ENCODE measurements around the gene HDAC9.
A peak's percentile ranks its signal among the peaks of the same experiment; 100 is the strongest.
"Not testable (repeated sequence)": the region's sequence is repeated elsewhere in the genome, so short reads cannot be mapped to it uniquely, and the experiment has no call there.

Gene HDAC9

DNA sequence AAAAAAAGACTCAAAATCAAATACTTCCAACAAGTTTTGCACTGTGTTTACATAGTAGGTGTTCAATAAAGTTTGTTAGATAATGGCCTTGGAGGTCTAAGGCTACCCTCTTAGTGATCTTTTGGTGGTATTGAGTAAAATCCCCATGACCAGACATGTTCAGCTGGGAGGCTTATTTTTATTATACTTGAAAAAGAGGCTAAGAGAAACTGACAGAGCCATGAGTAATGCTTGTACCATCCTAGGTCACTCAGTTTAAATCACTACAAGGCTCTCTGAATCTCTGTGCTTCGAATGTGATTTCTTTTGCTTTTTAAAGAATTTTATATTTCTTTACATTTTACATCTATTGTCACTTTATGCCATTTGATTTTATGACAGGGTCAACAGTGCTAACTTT, 531.3 kb downstream of the HDAC9 start:
- DNase-seq (ENCODE audit: low spot score): no peak

DNA sequence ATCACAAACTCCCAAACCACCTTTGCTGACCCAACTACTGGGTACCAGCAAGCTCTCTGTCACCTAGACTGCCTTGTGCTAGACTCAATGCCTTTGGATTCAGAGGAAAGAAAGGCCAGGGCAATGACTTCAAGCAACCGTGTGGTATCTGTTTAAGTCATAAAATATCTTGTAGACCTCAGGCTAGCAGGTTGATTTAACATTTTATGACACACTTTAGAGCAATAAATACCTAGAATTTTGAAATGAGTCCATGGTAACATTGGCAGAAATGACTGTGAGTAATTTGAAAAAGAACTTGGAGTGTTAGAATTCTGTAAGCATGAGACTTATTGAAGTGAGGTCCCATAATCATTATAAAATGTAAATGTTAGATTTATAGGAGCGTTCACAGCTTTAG, 534.7 kb downstream of the HDAC9 start:
- DNase-seq (ENCODE audit: low spot score): no peak

GRCh38 chr7:19032942-19033341, 537.4 kb downstream of the HDAC9 start:
- not testable (repeated sequence) for DNase-seq (ENCODE audit: low spot score)

GRCh38 chr7:19051767-19052375, 556.3 kb downstream of the HDAC9 start:
- peak; percentile 39 for DNase-seq (ENCODE audit: low spot score)

All from kidney tubule cell (primary cell).